Thyroid gland (tissue), 4 donors: ENCODE measurements around the gene GRIN3A.

Source experiments
- POLR2A ChIP-seq, 2 donors: fragments of 450-650 bp; IDR thresholded peaks; one replicate each; pipeline ENCODE4 v1.6.1; 2017; ENCODE audit warnings: antibody characterized with exemption in 2 of 2, mild to moderate bottlenecking in 2 of 2, moderate library complexity in 1 of 2
- TF ChIP-seq, protein P1 (sequence below), 6 experiments: fragments of 200-600 bp in 3 of 6; fragments of 450-650 bp in 3 of 6; sonication (generic) in 3 of 6; IDR thresholded peaks; one replicate each; pipeline ENCODE4 v1.5.1; 2016 to 2019; ENCODE audit warnings: antibody characterized with exemption in 6 of 6, mild to moderate bottlenecking in 2 of 6, inconsistent platforms in 1 of 6, moderate library complexity in 1 of 6

- TF ChIP-seq, protein P1, sequence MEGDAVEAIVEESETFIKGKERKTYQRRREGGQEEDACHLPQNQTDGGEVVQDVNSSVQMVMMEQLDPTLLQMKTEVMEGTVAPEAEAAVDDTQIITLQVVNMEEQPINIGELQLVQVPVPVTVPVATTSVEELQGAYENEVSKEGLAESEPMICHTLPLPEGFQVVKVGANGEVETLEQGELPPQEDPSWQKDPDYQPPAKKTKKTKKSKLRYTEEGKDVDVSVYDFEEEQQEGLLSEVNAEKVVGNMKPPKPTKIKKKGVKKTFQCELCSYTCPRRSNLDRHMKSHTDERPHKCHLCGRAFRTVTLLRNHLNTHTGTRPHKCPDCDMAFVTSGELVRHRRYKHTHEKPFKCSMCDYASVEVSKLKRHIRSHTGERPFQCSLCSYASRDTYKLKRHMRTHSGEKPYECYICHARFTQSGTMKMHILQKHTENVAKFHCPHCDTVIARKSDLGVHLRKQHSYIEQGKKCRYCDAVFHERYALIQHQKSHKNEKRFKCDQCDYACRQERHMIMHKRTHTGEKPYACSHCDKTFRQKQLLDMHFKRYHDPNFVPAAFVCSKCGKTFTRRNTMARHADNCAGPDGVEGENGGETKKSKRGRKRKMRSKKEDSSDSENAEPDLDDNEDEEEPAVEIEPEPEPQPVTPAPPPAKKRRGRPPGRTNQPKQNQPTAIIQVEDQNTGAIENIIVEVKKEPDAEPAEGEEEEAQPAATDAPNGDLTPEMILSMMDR (IDR thresholded peaks at IDR 0.05): no peak
- TF ChIP-seq POLR2A (IDR thresholded peaks at IDR 0.05): no peak
Measured at GRCh38 chr9:101628173-101628572, 110.3 kb downstream of the GRIN3A start.
